Immature natural killer cell (primary cell): ENCODE measurements around the gene ZNF140. TPM values are rescaled to one million over a fixed set of nuclear protein-coding genes. Genes with fewer than 3 reads are reported as not detected.

Source experiments
- DNase-seq, 3 donors: peaks; one replicate each; pipeline ENCODE4 v3.0.0; 2022; ENCODE audit warnings: mixed read lengths in 1 of 3
- H3K27ac Mint-ChIP-seq, 6 donors: one replicate each; pipeline ENCODE4 v1.8.0; 2020; ENCODE audit warnings: mixed read lengths in 6 of 6, mild to moderate bottlenecking in 5 of 6, inconsistent platforms in 4 of 6, moderate library complexity in 3 of 6
- H3K27me3 Mint-ChIP-seq, 3 donors: one replicate each; pipeline ENCODE4 v1.8.0; 2020 to 2021; ENCODE audit warnings: low read depth in 3 of 3, mild to moderate bottlenecking in 3 of 3, mixed read lengths in 3 of 3, moderate library complexity in 3 of 3, inconsistent platforms in 1 of 3
- H3K36me3 Mint-ChIP-seq, 3 donors: one replicate each; pipeline ENCODE4 v1.8.0; 2020; ENCODE audit warnings: mixed read lengths in 3 of 3, inconsistent platforms in 2 of 3, mild to moderate bottlenecking in 2 of 3
- H3K4me1 Mint-ChIP-seq, 2 donors: one replicate each; pipeline ENCODE4 v1.8.0; 2020; ENCODE audit warnings: inconsistent platforms in 2 of 2, mild to moderate bottlenecking in 2 of 2, mixed read lengths in 2 of 2, moderate library complexity in 1 of 2
- H3K4me3 Mint-ChIP-seq, 5 donors: one replicate each; pipeline ENCODE4 v1.8.0; 2020; ENCODE audit warnings: mild to moderate bottlenecking in 5 of 5, mixed read lengths in 5 of 5, inconsistent platforms in 3 of 5, moderate library complexity in 3 of 5
- H3K9me3 Mint-ChIP-seq, 6 donors: one replicate each; pipeline ENCODE4 v1.8.0; 2020; ENCODE audit warnings: mild to moderate bottlenecking in 6 of 6, mixed read lengths in 6 of 6, inconsistent platforms in 4 of 6, moderate library complexity in 3 of 6
- polyA plus RNA-seq, 3 donors: library from polyadenylated mRNA; unstranded; fragments of 300-500 nt; fragmentation: Illumina TruSeq; gene quantifications; one replicate each; pipeline ENCODE4 v1.2.3, GENCODE V29; 2021

Gene ZNF140
- polyA plus RNA-seq, 3 donors from 2014 or later: 12.8 to 15.8 (median 14.4) TPM

DNA sequence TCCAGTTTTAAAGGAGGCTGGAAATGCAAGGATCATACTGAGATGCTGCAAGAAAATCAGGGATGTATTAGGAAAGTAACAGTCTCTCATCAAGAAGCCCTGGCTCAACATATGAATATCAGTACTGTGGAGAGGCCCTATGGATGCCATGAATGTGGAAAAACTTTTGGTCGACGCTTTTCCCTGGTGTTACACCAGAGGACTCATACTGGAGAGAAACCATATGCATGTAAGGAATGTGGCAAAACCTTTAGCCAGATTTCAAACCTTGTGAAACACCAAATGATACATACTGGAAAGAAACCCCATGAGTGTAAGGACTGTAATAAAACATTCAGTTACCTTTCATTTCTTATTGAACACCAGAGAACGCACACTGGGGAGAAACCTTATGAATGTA lies 24.9 kb downstream of the ZNF140 start:
- no peaks in the 10 kb centered on the region for H3K4me1 Mint-ChIP-seq
- peaks cover 62 to 100% (median 98%) of the 10 kb centered on the region in 6 donors for H3K9me3 Mint-ChIP-seq
- H3K27ac Mint-ChIP-seq: no peak overlapping the region
- H3K36me3 Mint-ChIP-seq: peaks cover 70 to 83% (median 81%) of the 10 kb centered on the region in 3 donors
- DNase-seq: no peak
- no peak overlapping the region for H3K4me3 Mint-ChIP-seq
- H3K27me3 Mint-ChIP-seq: peaks cover 0 to 4% (median 3%) of the 10 kb centered on the region in 3 donors

DNA sequence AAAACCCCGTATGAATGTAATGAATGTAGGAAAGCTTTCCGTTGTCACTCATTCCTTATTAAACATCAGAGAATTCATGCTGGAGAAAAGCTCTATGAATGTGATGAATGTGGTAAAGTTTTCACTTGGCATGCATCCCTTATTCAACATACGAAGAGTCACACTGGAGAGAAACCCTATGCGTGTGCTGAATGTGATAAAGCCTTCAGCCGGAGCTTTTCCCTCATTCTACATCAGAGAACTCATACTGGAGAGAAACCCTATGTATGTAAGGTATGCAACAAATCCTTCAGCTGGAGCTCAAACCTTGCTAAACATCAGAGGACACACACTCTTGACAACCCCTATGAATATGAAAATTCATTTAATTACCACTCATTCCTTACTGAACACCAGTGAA lies 25.5 kb downstream of the ZNF140 start:
- peaks cover 63 to 77% (median 75%) of the 10 kb centered on the region in 3 donors for H3K36me3 Mint-ChIP-seq
- H3K27ac Mint-ChIP-seq: no peak overlapping the region
- peaks cover 62 to 100% (median 98%) of the 10 kb centered on the region in 6 donors for H3K9me3 Mint-ChIP-seq
- no peak overlapping the region for H3K4me3 Mint-ChIP-seq
- DNase-seq: no peak
- peaks cover 0 to 4% (median 3%) of the 10 kb centered on the region in 3 donors for H3K27me3 Mint-ChIP-seq
- H3K4me1 Mint-ChIP-seq: no peaks in the 10 kb centered on the region

DNA sequence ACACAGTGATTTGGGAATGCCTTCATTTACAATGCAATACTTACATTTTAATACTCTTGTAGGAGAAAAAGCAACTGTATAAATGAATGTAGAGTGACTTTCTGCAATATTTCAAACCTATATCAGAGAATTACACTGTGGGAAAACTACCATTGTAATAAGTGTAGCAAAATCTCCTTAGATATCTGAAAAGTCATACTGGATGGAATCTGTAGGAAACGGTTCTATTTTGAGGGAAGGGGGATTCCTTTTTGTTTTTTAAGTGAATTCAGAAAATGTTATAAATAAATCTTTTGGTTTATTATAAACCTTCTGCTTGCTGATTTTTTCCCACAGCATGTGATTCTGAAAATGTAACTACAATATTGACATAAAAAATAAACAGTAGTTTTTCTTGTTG lies 26.4 kb downstream of the ZNF140 start:
- peaks cover 63 to 99% (median 97%) of the 10 kb centered on the region in 6 donors for H3K9me3 Mint-ChIP-seq
- DNase-seq: no peak
- peaks cover 60 to 71% (median 70%) of the 10 kb centered on the region in 3 donors for H3K36me3 Mint-ChIP-seq
- H3K4me3 Mint-ChIP-seq: no peak overlapping the region
- peaks cover 0 to 4% (median 3%) of the 10 kb centered on the region in 3 donors for H3K27me3 Mint-ChIP-seq
- H3K4me1 Mint-ChIP-seq: no peaks in the 10 kb centered on the region
- H3K27ac Mint-ChIP-seq: no peak overlapping the region

DNA sequence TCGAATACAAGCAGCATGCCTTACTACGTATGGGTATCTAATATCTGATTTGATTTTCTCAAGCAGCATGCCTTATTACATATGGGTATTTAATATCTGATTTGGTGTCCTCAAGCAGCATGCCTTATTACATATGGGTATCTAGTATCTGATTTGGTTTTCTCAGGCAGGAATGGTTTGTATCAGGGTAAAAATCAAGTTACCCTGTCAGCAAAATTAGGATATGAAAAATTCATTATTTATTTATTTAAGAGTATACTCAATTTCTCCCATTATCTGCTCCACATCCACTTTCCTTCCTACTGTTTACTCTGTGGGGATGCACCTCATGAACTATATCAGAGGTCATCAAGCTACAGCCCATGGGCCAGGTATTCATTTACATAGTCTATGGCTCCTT lies 27.4 kb downstream of the ZNF140 start:
- no peak for DNase-seq
- Mint-ChIP-seq H3K27me3 (peaks cover 0 to 4% (median 3%) of the 10 kb centered on the region in 3 donors), H3K4me1 (no peaks in the 10 kb centered on the region), H3K36me3 (peaks cover 54 to 66% (median 65%) of the 10 kb centered on the region in 3 donors), H3K4me3 (no peak overlapping the region), H3K9me3 (peaks cover 58 to 97% (median 95%) of the 10 kb centered on the region in 6 donors), H3K27ac (no peak overlapping the region)

DNA sequence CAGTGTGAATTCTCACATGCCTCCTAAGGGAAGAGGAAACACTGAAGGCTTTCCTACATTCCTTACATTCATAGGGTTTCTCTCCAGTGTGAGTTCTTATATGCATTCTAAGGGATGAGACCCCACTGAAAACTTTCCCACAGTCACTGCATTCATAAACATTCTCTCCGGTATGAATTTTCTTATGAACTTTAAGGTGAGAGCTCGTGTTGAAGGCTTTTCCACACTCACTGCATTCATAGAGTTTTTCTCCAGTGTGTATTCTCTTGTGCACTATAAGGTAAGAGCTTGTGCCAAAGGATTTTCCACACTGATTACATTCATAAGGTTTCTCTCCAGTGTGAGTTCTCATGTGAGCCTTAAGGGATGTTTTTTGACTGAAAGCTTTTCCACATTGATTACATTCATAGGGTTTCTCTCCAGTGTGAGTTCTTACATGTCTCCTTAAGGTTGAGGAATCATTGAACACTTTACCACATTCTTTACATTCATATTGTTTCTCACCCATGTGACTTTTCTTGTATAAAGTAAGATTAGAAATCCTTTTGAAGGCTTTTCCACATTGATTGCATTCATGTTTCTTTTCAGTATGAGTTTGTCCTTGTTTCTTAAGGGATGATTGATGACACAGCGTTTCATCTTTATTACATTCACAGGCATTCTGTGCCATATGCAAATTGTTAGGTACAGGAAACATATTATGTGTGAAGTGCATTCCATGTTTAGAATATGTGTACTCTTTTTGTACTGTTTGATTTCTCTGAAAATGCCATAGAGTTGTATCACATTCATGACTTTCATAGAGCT lies 39.9 kb downstream of the ZNF140 start:
- no peak for DNase-seq
- Mint-ChIP-seq H3K9me3 (peaks cover 62 to 95% (median 95%) of the 10 kb centered on the region in 6 donors), H3K36me3 (peaks cover 60 to 72% (median 64%) of the 10 kb centered on the region in 3 donors), H3K4me1 (peaks cover 0 to 2% of the 10 kb centered on the region in 2 donors), H3K4me3 (no peak overlapping the region), H3K27ac (no peak overlapping the region), H3K27me3 (peaks cover 0 to 2% (median 2%) of the 10 kb centered on the region in 3 donors)

DNA sequence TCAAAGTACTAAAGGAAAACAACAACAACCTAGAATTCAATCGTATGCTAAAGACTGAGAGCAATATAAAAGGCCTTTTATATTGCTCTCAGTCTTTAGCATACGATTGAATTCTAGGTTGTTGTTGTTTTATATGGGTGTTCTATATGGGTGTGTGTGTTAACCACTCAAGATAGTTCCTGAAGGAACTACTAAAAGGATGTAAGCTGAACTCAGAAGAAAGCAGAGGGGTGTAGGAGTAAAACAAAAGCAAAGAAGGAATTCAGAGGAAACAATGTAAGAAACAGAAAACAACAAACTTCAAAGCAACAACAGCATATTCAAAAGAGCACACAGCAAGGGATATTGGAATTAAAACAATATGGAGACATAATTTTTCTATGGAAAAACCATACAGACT lies 44.0 kb downstream of the ZNF140 start:
- Mint-ChIP-seq H3K36me3 (peaks cover 53 to 63% (median 58%) of the 10 kb centered on the region in 3 donors), H3K27ac (no peak overlapping the region), H3K4me3 (peak overlapping the region in 1 of 5 donors; percentile 42)

DNA sequence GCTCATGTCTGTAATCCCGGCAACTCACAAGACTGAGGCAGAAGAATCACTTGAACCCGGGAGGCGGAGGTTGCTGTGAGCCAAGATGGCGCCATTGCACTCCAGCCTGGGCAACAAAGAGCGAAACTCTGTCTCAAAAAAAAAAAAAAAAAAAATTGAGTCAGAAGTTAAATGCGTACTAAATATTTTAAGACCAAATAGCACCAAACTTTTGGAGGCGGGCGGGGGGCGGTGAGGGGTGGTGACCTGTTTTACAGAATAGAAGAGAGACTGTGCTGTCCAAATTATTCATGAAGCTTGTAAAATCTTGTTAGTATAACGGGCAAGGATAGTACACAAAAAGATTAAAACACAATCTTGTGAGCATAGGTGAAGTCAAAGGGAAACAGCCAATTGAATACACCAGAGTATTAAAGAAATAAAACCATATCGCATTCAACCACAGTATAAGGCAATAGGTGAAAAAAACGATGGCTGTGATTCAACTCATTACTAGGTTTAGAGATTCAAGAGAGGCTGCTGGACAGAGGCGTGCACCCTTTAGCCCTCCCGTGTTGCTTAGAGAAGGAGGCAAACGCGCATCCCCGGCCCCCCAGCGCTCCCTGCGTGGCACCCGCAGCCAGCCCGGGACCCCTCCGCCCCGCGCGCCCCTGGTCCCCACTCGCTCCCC lies 48.8 kb downstream of the ZNF140 start:
- Mint-ChIP-seq H3K4me1 (peaks cover 21 to 26% of the 10 kb centered on the region in 2 donors), H3K27ac (peak overlapping the region; percentile 96 to 100 (median 100)), H3K36me3 (peaks cover 44 to 49% (median 44%) of the 10 kb centered on the region in 3 donors), H3K27me3 (peaks cover 12 to 22% (median 13%) of the 10 kb centered on the region in 3 donors), H3K9me3 (peaks cover 42 to 81% (median 70%) of the 10 kb centered on the region in 6 donors), H3K4me3 (peak overlapping the region; percentile 90 to 99 (median 97))
- DNase-seq: no peak

More for the DNA sequence above, 44.0 kb downstream of the ZNF140 start:
- H3K9me3 Mint-ChIP-seq: peaks cover 61 to 91% (median 86%) of the 10 kb centered on the region in 6 donors
- peaks cover 0 to 7% (median 4%) of the 10 kb centered on the region in 3 donors for H3K27me3 Mint-ChIP-seq
- no peak for DNase-seq
- H3K4me1 Mint-ChIP-seq: peaks cover 4 to 6% of the 10 kb centered on the region in 2 donors

DNA sequence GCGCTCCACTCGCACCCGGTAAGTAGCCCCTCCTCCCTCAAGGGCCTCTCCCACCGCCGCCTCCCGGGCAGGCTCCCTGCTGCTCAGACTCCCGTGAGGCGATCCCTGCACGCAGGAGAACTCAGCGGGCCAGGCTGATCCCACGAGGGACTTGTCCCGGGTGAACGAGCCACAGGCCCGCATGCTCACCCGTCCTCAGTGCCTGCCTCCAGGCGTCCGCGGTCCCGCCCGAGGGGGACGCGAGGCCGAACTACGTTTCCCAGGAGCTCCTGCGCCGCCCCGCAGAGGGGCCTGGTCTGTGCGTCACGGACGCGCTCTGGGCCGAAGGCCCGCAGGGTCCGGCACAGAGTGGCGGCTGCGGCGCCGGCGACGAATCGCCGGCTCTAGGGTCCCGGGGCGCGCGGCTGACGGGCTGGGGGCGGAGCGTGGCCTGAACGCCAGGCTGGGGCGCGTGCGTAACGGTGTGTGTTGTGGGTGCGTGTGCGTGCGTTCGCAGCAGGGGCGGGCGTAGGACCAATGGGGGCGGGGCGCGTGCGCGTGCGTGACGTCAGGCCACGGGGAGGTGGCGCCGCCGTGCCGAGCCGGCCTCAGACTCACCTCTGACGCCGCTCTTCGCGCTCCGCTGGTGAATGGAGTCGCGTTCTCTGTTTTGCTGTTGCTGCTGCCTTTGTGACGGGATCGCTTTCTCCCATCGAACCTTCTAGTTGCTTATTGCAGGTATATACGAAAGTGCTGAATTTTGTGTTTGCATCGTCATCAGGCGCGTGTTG lies 49.5 kb downstream of the ZNF140 start, which contains the start of the genes ZNF10 and ZNF891:
ZNF10 (plus strand) TSS at position 590 of the 770 bp plus-strand sequence. CDS start 13,866 bp downstream, outside the sequence.
ZNF891 (minus strand) TSS at position 237 of the 770 bp plus-strand sequence. CDS start 8,356 bp downstream, outside the sequence.
- H3K4me3 Mint-ChIP-seq: peak within 1 kb of the TSS; percentile 90 to 99 (median 97)
- peaks cover 45 to 47% (median 46%) of the 10 kb centered on the region in 3 donors for H3K36me3 Mint-ChIP-seq
- H3K27me3 Mint-ChIP-seq: peaks cover 12 to 22% (median 15%) of the 10 kb centered on the region in 3 donors
- peak; percentile 95 to 96 (median 96) for DNase-seq
- peaks cover 19 to 26% of the 10 kb centered on the region in 2 donors for H3K4me1 Mint-ChIP-seq
- peak within 1 kb of the TSS; percentile 96 to 100 (median 100) for H3K27ac Mint-ChIP-seq
- H3K9me3 Mint-ChIP-seq: peaks cover 43 to 81% (median 68%) of the 10 kb centered on the region in 6 donors

DNA sequence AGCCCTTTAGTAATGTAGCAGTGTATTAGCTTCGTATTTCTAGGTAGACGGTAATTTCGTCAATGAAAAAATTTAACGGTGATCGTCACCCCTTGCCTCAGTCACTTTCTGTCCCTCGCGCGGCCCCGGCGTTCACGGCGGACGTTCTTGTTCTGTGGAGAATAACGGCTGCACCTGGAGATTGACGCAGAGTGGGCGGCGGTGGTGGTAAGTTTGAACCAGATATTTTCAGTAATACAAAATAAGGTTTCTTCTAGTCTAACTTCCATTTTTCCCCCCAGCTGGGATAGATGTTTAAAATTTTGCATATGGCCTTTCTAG lies 50.0 kb downstream of the ZNF140 start:
- Mint-ChIP-seq H3K9me3 (peaks cover 43 to 81% (median 67%) of the 10 kb centered on the region in 6 donors), H3K4me3 (peak overlapping the region; percentile 90 to 99 (median 97)), H3K4me1 (peaks cover 19 to 26% of the 10 kb centered on the region in 2 donors), H3K27me3 (peaks cover 12 to 22% (median 15%) of the 10 kb centered on the region in 3 donors), H3K36me3 (peaks cover 45 to 52% (median 47%) of the 10 kb centered on the region in 3 donors), H3K27ac (peak overlapping the region; percentile 96 to 100 (median 100))
- no peak for DNase-seq

DNA sequence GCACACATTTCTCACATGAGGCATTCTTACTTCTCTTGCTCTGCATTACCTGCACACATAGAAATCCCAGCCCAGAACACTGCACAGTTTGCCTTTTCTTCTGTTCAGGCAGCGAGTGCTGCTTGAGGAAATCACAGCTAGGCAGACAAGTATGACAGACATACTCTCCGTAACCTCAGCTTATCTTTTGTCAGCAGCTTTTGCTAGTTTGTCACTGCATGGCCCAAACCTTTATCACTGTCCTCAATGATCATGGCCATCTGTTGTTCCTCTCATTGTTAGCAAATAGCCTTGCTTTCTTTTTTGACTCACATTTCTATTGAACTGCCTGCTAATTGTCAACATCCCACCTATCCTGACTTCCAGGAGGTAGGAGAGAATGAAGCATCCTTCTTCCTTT lies 55.0 kb downstream of the ZNF140 start:
- H3K36me3 Mint-ChIP-seq: peaks cover 72 to 76% (median 76%) of the 10 kb centered on the region in 3 donors
- peaks cover 3 to 9% (median 7%) of the 10 kb centered on the region in 3 donors for H3K27me3 Mint-ChIP-seq
- H3K27ac Mint-ChIP-seq: no peak overlapping the region
- no peak for DNase-seq
- peaks cover 51 to 91% (median 79%) of the 10 kb centered on the region in 6 donors for H3K9me3 Mint-ChIP-seq
- no peak overlapping the region for H3K4me3 Mint-ChIP-seq
- H3K4me1 Mint-ChIP-seq: peaks cover 8 to 11% of the 10 kb centered on the region in 2 donors

DNA sequence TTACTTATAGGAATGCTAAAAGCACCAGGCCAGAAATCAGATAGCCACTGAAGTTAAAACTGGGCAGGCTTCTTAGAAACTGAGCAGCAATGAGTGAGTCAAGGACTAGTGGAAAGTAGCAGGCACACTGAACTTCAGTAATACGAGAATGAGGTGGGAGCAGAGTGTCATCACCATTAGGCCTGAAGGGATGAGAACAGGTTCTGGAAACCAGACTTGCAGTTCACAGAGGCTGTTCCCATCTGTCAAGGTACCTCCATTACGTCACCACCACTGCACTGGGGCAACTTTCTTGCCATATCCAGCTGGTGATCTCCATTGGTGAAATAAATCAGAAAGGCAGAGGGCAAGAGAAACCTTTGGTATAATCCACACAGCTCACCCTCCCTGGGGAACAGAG lies 65.3 kb downstream of the ZNF140 start:
- DNase-seq: no peak
- Mint-ChIP-seq H3K4me1 (no peaks in the 10 kb centered on the region), H3K4me3 (no peak overlapping the region), H3K9me3 (peaks cover 54 to 86% (median 78%) of the 10 kb centered on the region in 6 donors), H3K36me3 (peaks cover 66 to 80% (median 79%) of the 10 kb centered on the region in 3 donors), H3K27me3 (peaks cover 0 to 1% (median 0%) of the 10 kb centered on the region in 3 donors), H3K27ac (no peak overlapping the region)

DNA sequence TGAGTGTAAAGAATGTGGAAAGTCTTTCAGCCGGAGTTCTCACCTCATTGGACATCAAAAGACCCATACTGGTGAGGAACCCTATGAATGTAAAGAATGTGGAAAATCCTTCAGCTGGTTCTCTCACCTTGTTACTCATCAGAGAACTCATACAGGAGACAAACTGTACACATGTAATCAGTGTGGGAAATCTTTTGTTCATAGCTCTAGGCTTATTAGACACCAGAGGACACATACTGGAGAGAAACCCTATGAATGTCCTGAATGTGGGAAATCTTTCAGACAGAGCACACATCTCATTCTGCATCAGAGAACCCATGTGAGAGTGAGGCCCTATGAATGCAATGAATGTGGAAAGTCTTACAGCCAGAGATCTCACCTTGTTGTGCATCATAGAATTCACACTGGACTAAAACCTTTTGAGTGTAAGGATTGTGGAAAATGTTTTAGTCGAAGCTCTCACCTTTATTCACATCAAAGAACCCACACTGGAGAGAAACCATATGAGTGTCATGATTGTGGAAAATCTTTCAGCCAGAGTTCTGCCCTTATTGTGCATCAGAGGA lies 75.5 kb downstream of the ZNF140 start:
- Mint-ChIP-seq H3K36me3 (peaks cover 70 to 80% (median 77%) of the 10 kb centered on the region in 3 donors), H3K4me3 (no peak overlapping the region)

More for the DNA sequence above, 75.5 kb downstream of the ZNF140 start:
- peaks cover 0 to 4% (median 2%) of the 10 kb centered on the region in 3 donors for H3K27me3 Mint-ChIP-seq
- no peak for DNase-seq
- H3K27ac Mint-ChIP-seq: no peak overlapping the region
- no peaks in the 10 kb centered on the region for H3K4me1 Mint-ChIP-seq
- peaks cover 78 to 96% (median 93%) of the 10 kb centered on the region in 6 donors for H3K9me3 Mint-ChIP-seq
